ENCODE measurements around the gene KCNK6. TPM values are rescaled to one million over a fixed set of nuclear protein-coding genes. Genes with fewer than 3 reads are reported as not detected.
A peak's percentile ranks its signal among the peaks of the same experiment; 100 is the strongest.

The KCNK6 gene
- total RNA-seq = 22.0 to 30.9 TPM (median 29.2 TPM) in 3 replicates
- long read RNA-seq, full-length matches to known transcripts = 39 of 104 reads
- long read RNA-seq, partial matches to known transcripts = 12 of 104 reads
- long read RNA-seq, other reads (novel, unspliced or antisense) = 53 of 104 reads

DNA sequence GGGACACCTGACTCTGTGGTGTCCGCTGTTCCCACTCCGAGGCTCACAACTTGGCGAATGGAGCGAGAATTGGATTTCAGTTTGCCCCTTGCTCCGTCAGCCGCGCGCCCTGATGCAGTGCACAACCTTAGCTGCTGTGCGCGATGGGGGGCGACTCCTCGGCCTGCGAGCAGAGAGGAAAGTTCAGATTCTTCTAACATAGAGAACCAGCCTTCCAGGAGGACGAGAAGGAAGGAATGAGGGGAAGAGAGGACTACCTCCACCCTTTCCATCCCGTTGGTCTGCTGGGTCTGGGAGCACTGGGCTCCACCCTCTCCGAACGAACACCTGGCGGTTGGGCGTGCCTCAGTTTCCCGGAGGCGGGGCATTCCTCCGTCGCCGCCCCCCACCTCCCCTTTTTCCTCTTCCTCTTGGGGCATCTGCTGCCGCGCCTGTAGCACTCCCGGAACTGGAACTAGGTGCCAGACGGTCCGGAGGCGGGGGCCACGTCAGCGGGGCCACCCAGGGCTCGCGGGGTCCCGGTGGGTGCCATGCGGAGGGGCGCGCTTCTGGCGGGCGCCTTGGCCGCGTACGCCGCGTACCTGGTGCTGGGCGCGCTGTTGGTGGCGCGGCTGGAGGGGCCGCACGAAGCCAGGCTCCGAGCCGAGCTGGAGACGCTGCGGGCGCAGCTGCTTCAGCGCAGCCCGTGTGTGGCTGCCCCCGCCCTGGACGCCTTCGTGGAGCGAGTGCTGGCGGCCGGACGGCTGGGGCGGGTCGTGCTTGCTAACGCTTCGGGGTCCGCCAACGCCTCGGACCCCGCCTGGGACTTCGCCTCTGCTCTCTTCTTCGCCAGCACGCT lies at the start of gene KCNK6:
Gene KCNK6 (plus strand): TSS at position 425 of the 838 bp plus-strand sequence. CDS start 106 bp downstream, at position 531.
- Mint-ChIP-seq H3K9me3 (ENCODE audit: low read depth) (no peaks in the 10 kb centered on the region), H3K27me3 (ENCODE audit: low read depth) (no peaks in the 10 kb centered on the region), H3K4me1 (ENCODE audit: low read depth) (peaks cover 55% of the 10 kb centered on the region), H3K4me3 (ENCODE audit: unreplicated experiment) (peak within 1 kb of the TSS; percentile 86), H3K36me3 (ENCODE audit: low read depth) (peaks cover 6% of the 10 kb centered on the region), H3K27ac (ENCODE audit: unreplicated experiment) (peak within 1 kb of the TSS; percentile 69)
- no peak for DNase-seq (ENCODE audit: low spot score)
- TF ChIP-seq, protein P1, sequence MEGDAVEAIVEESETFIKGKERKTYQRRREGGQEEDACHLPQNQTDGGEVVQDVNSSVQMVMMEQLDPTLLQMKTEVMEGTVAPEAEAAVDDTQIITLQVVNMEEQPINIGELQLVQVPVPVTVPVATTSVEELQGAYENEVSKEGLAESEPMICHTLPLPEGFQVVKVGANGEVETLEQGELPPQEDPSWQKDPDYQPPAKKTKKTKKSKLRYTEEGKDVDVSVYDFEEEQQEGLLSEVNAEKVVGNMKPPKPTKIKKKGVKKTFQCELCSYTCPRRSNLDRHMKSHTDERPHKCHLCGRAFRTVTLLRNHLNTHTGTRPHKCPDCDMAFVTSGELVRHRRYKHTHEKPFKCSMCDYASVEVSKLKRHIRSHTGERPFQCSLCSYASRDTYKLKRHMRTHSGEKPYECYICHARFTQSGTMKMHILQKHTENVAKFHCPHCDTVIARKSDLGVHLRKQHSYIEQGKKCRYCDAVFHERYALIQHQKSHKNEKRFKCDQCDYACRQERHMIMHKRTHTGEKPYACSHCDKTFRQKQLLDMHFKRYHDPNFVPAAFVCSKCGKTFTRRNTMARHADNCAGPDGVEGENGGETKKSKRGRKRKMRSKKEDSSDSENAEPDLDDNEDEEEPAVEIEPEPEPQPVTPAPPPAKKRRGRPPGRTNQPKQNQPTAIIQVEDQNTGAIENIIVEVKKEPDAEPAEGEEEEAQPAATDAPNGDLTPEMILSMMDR (IDR thresholded peaks at IDR 0.05) = no peak

DNA sequence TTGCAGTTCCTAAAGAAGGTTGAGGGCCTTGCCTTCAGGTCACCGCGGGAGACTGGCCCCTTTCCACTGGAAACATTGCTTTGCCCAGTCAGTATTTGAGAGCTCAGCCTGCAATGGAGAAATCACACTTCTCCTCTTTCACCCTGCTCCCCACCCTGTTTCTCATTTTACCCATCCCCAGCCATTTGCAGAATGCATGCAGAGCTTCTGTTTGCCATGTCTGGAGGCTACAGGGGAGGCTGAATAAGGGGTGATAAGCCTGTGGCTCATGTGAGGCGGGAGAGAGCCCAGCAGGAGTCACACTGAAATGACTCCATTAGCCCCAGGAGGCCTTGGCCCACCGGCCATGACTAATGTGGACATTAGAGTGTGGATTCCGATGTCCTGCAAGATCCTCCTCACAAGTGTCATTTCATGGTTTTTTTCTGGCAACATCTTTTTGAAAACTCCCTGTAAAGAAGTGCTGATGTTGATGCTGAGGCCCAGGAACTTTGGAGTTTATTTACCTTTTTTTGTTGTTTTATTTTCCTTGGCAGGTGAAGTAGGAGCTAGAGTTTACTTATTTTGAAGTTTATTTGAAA lies 49.0 kb upstream of the KCNK6 start:
- H3K27ac Mint-ChIP-seq (ENCODE audit: unreplicated experiment) = peak overlapping the region; percentile 77
- DNase-seq (ENCODE audit: low spot score) = no peak
- H3K4me3 Mint-ChIP-seq (ENCODE audit: unreplicated experiment) = no peak overlapping the region
- no peaks in the 10 kb centered on the region for H3K36me3 Mint-ChIP-seq (ENCODE audit: low read depth)
- H3K27me3 Mint-ChIP-seq (ENCODE audit: low read depth) = no peaks in the 10 kb centered on the region
- TF ChIP-seq, protein P1 (IDR thresholded peaks at IDR 0.05) = no peak
- no peaks in the 10 kb centered on the region for H3K9me3 Mint-ChIP-seq (ENCODE audit: low read depth)
- H3K4me1 Mint-ChIP-seq (ENCODE audit: low read depth) = peaks cover 46% of the 10 kb centered on the region

- Mint-ChIP-seq H3K36me3 (ENCODE audit: low read depth) (no peaks in the 10 kb centered on the region), H3K9me3 (ENCODE audit: low read depth) (no peaks in the 10 kb centered on the region), H3K4me1 (ENCODE audit: low read depth) (peaks cover 45% of the 10 kb centered on the region), H3K27me3 (ENCODE audit: low read depth) (no peaks in the 10 kb centered on the region), H3K4me3 (ENCODE audit: unreplicated experiment) (no peak overlapping the region), H3K27ac (ENCODE audit: unreplicated experiment) (no peak overlapping the region)
- TF ChIP-seq, protein P1 (IDR thresholded peaks at IDR 0.05) = no peak
- no peak for DNase-seq (ENCODE audit: low spot score)
These were observed 46.1 kb upstream of the KCNK6 start for GRCh38 chr19:38273499-38273898.

GRCh38 chr19:38274739-38275138 lies 44.9 kb upstream of the KCNK6 start:
- Mint-ChIP-seq H3K4me3 (ENCODE audit: unreplicated experiment) (no peak overlapping the region), H3K4me1 (ENCODE audit: low read depth) (peaks cover 48% of the 10 kb centered on the region), H3K27ac (ENCODE audit: unreplicated experiment) (no peak overlapping the region), H3K27me3 (ENCODE audit: low read depth) (no peaks in the 10 kb centered on the region), H3K9me3 (ENCODE audit: low read depth) (no peaks in the 10 kb centered on the region), H3K36me3 (ENCODE audit: low read depth) (no peaks in the 10 kb centered on the region)
- TF ChIP-seq, protein P1 (IDR thresholded peaks at IDR 0.05) = no peak
- no peak for DNase-seq (ENCODE audit: low spot score)

DNA sequence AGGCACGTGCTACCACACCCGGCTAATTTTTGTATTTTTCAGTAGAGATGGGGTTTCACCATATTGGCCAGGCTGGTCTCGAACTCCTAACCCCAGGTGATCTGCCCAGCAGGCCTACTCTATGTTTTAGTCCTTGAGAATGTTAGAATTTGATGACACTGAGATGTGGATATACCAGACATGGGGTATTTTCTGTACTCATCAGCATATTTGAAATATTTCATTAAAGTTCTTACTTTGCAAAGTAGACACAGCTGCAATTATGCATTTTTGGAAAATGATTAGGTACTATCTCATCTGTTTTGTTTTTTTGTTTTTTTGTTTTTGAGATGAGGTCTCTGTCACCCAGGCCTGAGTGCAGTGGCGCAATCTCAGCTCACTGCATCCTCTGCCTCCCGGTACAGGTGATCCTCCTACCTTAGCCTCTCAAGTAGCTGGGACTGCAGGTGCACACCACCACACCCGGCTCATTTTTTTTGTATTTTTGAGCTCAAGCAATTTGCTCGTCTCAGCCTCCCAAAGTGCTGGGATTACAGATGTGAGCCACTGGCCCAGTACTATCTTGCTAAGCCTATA lies 42.6 kb upstream of the KCNK6 start:
- Mint-ChIP-seq H3K27ac (ENCODE audit: unreplicated experiment) (peak overlapping the region; percentile 87), H3K36me3 (ENCODE audit: low read depth) (no peaks in the 10 kb centered on the region), H3K4me3 (ENCODE audit: unreplicated experiment) (no peak overlapping the region), H3K27me3 (ENCODE audit: low read depth) (no peaks in the 10 kb centered on the region), H3K9me3 (ENCODE audit: low read depth) (no peaks in the 10 kb centered on the region), H3K4me1 (ENCODE audit: low read depth) (peaks cover 38% of the 10 kb centered on the region)
- TF ChIP-seq, protein P1 (IDR thresholded peaks at IDR 0.05) = no peak
- DNase-seq (ENCODE audit: low spot score) = no peak

Measured in chondrocyte (in vitro differentiated cells).